ENCODE results near the gene CDC42EP3. TPM values are rescaled to one million over a fixed set of nuclear protein-coding genes. Genes with fewer than 3 reads are reported as not detected.

The CDC42EP3 gene
- total RNA-seq, 1 experiment from 2014 or later = 31.5 TPM

DNA sequence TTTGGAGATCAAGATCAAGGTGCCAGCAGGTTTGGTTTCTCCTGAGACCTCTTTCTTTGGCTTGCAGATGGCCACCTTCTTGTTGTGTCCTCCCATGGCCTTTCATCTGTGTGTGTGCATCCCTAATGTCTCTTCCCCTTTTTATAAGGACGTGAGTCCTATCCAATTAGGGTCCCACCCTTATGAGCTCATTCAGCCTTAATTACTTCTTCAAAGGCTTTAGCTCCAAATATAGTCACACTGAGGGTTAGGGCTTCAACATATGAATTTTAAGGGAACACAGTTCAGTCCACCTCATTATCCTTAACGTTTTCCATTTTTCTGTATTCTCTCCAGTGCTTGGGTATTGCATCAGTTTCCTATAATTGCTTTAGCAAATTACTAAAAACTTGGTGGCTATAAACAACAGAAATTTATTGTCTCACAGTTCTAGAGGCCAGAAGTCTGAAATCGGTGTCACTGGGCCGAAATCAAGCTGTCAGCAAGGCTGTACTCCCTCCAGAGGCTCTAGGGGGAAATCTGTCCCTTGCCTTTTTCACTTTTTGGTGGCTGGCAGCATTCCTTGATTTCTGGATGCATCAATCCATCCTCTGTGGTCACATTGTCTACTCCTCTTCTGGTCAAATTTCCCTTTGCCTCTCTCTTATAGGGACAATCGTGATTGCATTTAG, 34.1 kb downstream of the CDC42EP3 start (continued):
- TF ChIP-seq AFF4 (CRISPR knock-in tag; IDR thresholded peaks at IDR 0.05; ENCODE audit: borderline replicate concordance) (no peak), EMX1 (CRISPR knock-in tag; IDR thresholded peaks at IDR 0.05) (no peak)

- no peak for DNase-seq (ENCODE audit: low spot score)
- ChIA-PET CTCF (interaction anchor here (1.5 kb wide), 1 partner anchor 221 kb away, joined by 5 read pairs; no protein-coding TSS in a partner anchor), POLR2A (no interaction called here)
- Mint-ChIP-seq H3K4me3 (no peak overlapping the region), H3K4me1 (peaks cover 13% of the 10 kb centered on the region), H3K27me3 (ENCODE audit: low read depth) (no peaks in the 10 kb centered on the region; the same call in 1 of the 2 replicates), H3K27ac (no peak overlapping the region), H3K36me3 (no peaks in the 10 kb centered on the region), H3K9me3 (peaks cover 4% of the 10 kb centered on the region; the same call in 1 of the 2 replicates)
- ATAC-seq = peak; percentile 41
- TF ChIP-seq OVOL2 (CRISPR knock-in tag; IDR thresholded peaks at IDR 0.05; ENCODE audit: borderline replicate concordance) (no peak), SP1 (CRISPR knock-in tag; conservative IDR thresholded peaks at IDR 0.05) (no peak), FOXK1 (CRISPR knock-in tag; IDR thresholded peaks at IDR 0.05) (no peak), ELF4 (CRISPR knock-in tag; IDR thresholded peaks at IDR 0.05; ENCODE audit: low read depth) (no peak), GTF2I (CRISPR knock-in tag; conservative IDR thresholded peaks at IDR 0.05) (no peak), HMGXB4 (CRISPR knock-in tag; IDR thresholded peaks at IDR 0.05) (no peak), ZNF121 (CRISPR knock-in tag; IDR thresholded peaks at IDR 0.05) (no peak), SMAD4 (CRISPR knock-in tag; IDR thresholded peaks at IDR 0.05) (no peak), GRHL2 (CRISPR knock-in tag; IDR thresholded peaks at IDR 0.05; ENCODE audit: insufficient replicate concordance, severe bottlenecking) (no peak), ZNF138 (CRISPR knock-in tag; conservative IDR thresholded peaks at IDR 0.05) (no peak), CREM (CRISPR knock-in tag; IDR thresholded peaks at IDR 0.05) (no peak), ETV6 (CRISPR knock-in tag; IDR thresholded peaks at IDR 0.05) (no peak), ZNF317 (CRISPR knock-in tag; IDR thresholded peaks at IDR 0.05; ENCODE audit: borderline replicate concordance, low read depth) (no peak), NR3C1 (CRISPR knock-in tag; conservative IDR thresholded peaks at IDR 0.05; ENCODE audit: low read depth) (no peak), RELA (CRISPR knock-in tag; IDR thresholded peaks at IDR 0.05; ENCODE audit: borderline replicate concordance) (no peak), ZNF416 (CRISPR knock-in tag; IDR thresholded peaks at IDR 0.05) (no peak)
- TF ChIP-seq, protein P1, sequence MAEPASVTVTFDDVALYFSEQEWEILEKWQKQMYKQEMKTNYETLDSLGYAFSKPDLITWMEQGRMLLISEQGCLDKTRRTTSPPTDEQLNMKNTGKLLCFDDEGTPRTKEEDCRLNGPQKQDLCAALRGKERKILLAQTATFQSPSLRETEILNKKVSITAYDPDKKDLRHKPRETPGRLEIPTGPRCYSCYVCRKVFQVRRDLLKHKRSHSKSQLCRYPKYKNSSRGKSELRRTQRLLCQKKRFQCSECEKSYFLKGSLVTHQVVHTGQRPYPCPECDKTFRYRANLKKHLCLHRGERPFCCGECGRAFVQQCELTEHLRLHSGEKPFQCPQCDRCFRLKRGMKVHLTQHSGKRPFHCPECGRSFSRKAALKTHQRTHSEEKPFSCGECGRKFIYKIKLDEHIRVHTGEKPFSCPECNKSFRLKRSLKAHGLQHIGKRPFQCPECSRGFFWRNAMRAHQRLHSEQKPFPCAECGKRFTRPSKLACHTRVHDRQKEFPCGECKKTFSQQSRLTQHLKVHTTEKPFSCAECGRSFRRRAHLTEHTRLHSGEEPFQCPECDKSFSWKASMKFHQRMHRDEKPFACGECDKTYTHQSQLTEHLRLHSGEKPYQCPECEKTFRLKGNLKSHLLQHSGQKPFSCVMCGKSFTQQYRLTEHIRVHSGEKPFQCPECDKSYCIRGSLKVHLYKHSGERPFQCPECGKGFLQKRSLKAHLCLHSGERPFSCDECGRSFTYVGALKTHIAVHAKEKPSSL (CRISPR knock-in tag; conservative IDR thresholded peaks at IDR 0.05) = no peak
- TF ChIP-seq, protein P2, sequence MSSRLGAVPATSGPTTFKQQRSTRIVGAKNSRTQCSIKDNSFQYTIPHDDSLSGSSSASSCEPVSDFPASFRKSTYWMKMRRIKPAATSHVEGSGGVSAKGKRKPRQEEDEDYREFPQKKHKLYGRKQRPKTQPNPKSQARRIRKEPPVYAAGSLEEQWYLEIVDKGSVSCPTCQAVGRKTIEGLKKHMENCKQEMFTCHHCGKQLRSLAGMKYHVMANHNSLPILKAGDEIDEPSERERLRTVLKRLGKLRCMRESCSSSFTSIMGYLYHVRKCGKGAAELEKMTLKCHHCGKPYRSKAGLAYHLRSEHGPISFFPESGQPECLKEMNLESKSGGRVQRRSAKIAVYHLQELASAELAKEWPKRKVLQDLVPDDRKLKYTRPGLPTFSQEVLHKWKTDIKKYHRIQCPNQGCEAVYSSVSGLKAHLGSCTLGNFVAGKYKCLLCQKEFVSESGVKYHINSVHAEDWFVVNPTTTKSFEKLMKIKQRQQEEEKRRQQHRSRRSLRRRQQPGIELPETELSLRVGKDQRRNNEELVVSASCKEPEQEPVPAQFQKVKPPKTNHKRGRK (CRISPR knock-in tag; IDR thresholded peaks at IDR 0.05; ENCODE audit: borderline replicate concordance) = no peak
- TF ChIP-seq, protein P3, sequence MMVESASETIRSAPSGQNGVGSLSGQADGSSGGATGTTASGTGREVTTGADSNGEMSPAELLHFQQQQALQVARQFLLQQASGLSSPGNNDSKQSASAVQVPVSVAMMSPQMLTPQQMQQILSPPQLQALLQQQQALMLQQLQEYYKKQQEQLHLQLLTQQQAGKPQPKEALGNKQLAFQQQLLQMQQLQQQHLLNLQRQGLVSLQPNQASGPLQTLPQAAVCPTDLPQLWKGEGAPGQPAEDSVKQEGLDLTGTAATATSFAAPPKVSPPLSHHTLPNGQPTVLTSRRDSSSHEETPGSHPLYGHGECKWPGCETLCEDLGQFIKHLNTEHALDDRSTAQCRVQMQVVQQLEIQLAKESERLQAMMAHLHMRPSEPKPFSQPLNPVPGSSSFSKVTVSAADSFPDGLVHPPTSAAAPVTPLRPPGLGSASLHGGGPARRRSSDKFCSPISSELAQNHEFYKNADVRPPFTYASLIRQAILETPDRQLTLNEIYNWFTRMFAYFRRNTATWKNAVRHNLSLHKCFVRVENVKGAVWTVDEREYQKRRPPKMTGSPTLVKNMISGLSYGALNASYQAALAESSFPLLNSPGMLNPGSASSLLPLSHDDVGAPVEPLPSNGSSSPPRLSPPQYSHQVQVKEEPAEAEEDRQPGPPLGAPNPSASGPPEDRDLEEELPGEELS (CRISPR knock-in tag; IDR thresholded peaks at IDR 0.05) = no peak
Observed at GRCh38 chr2:37636381-37637066, 34.9 kb downstream of the CDC42EP3 start.
